Liver (tissue), 9 donors: ENCODE results near the gene KRTAP5-1. TPM values are rescaled to one million over a fixed set of nuclear protein-coding genes. Genes with fewer than 3 reads are reported as not detected.
"Not testable (repeated sequence)": the region's sequence is repeated elsewhere in the genome, so short reads cannot be mapped to it uniquely, and the experiment has no call there.

Experiments
- DNase-seq: peaks from one replicate; pipeline ENCODE4 v3.0.0-alpha.2; 2017; ENCODE audit warnings: low spot score
- H3K27ac ChIP-seq, 2 donors: one replicate each; pipeline ENCODE4 v1.7.0; 2013; ENCODE audit warnings: inconsistent platforms in 2 of 2, low read length in 2 of 2, control low read depth in 1 of 2, low read depth in 1 of 2, mild to moderate bottlenecking in 1 of 2
- H3K27me3 ChIP-seq, 4 donors: one replicate each; pipeline versions ENCODE4 v1.6.1 to v1.7.0; 2013; ENCODE audit warnings: low read length in 3 of 4, inconsistent platforms in 1 of 4, mild to moderate bottlenecking in 1 of 4, moderate library complexity in 1 of 4; ENCODE audit not compliant: control insufficient read depth in 4 of 4, insufficient read depth in 4 of 4
- H3K36me3 ChIP-seq, 4 donors: one replicate each; pipeline versions ENCODE4 v1.6.1 to v1.7.0; 2013; ENCODE audit warnings: low read length in 3 of 4, mild to moderate bottlenecking in 3 of 4, low read depth in 1 of 4, moderate library complexity in 1 of 4; ENCODE audit not compliant: control insufficient read depth in 4 of 4, insufficient read depth in 3 of 4
- H3K4me1 ChIP-seq, 4 donors: one replicate each; pipeline versions ENCODE4 v1.6.1 to v1.7.0; 2013; ENCODE audit warnings: low read length in 3 of 4, mild to moderate bottlenecking in 3 of 4, moderate library complexity in 1 of 4; ENCODE audit not compliant: control insufficient read depth in 4 of 4, insufficient read depth in 4 of 4
- H3K4me3 ChIP-seq, 3 donors: one replicate each; pipeline versions ENCODE4 v1.6.1 to v1.7.0; 2013; ENCODE audit warnings: low read length in 3 of 3, control low read depth in 1 of 3, low read depth in 1 of 3, mild to moderate bottlenecking in 1 of 3
- H3K9ac ChIP-seq, 2 donors: one replicate each; pipeline ENCODE4 v1.7.0; 2013; ENCODE audit warnings: low read length in 2 of 2, mild to moderate bottlenecking in 2 of 2, moderate library complexity in 2 of 2, control low read depth in 1 of 2, low read depth in 1 of 2
- H3K9me3 ChIP-seq, 4 donors: one replicate each; pipeline versions ENCODE4 v1.6.1 to v1.7.0; 2013; ENCODE audit warnings: low read length in 3 of 4; ENCODE audit not compliant: control insufficient read depth in 4 of 4
- EGR1 ChIP-seq, 2 donors: IDR thresholded peaks; 2 replicates each; pipeline ENCODE4 v1.6.1; 2016 to 2018; ENCODE audit warnings: antibody characterized with exemption in 2 of 2, low read depth in 2 of 2
- FOXA1 ChIP-seq: IDR thresholded peaks from 2 replicates; pipeline ENCODE4 v1.6.1; 2016; ENCODE audit warnings: antibody characterized with exemption
- FOXA2 ChIP-seq: IDR thresholded peaks from 2 replicates; pipeline ENCODE4 v1.6.1; 2016; ENCODE audit warnings: antibody characterized with exemption
- GABPA ChIP-seq, 2 donors: IDR thresholded peaks in 1 of 2; conservative IDR thresholded peaks in 1 of 2; 2 replicates each; pipeline ENCODE4 v1.6.1; 2016; ENCODE audit warnings: antibody characterized with exemption in 2 of 2, mild to moderate bottlenecking in 1 of 2, moderate library complexity in 1 of 2
- HNF4A ChIP-seq, 2 donors: conservative IDR thresholded peaks; 2 replicates each; pipeline ENCODE4 v1.6.1; 2016; ENCODE audit warnings: antibody characterized with exemption in 2 of 2, mild to moderate bottlenecking in 2 of 2
- HNF4G ChIP-seq: IDR thresholded peaks from 2 replicates; pipeline ENCODE4 v1.6.1; 2016; ENCODE audit warnings: antibody characterized with exemption
- RAD21 ChIP-seq, 2 donors: IDR thresholded peaks; 2 replicates each; pipeline ENCODE4 v1.6.1; 2016; ENCODE audit warnings: antibody characterized with exemption in 2 of 2, mild to moderate bottlenecking in 2 of 2
- YY1 ChIP-seq: IDR thresholded peaks from 2 replicates; pipeline ENCODE4 v1.6.1; 2016; ENCODE audit warnings: antibody characterized with exemption, mild to moderate bottlenecking
- WGBS: extraction: QIAGEN DNeasy Blood & Tissue Kit; methylation state at CpG from one replicate; pipeline ENCODE4 v1.1.7; 2013; 5-methylcytosine and 5-hydroxymethylcytosine counted together
- polyA plus RNA-seq, 2 donors: library from polyadenylated mRNA; stranded (reverse) in 1 of 2; unstranded in 1 of 2; fragments of 200-250 nt in 1 of 2; fragments of >200 nt in 1 of 2; fragmentation: Nextera tagmentation in 1 of 2; extraction: Ambion mirVana in 1 of 2; gene quantifications; one replicate each; pipeline versions ENCODE4 v1.2.1 to v1.2.3, GENCODE V29; 2013 to 2015
- total RNA-seq, 2 donors: library from RNA; depleted of rRNA; stranded (reverse); fragments of >200 nt; gene quantifications; one replicate each; pipeline ENCODE4 v1.2.3, GENCODE V29; 2014
- TF ChIP-seq, protein P1 (sequence below): IDR thresholded peaks from 2 replicates; pipeline ENCODE4 v1.6.1; 2016; ENCODE audit warnings: antibody characterized with exemption
- TF ChIP-seq, protein P2 (sequence below): fragments of 150-350 bp; IDR thresholded peaks from 2 replicates; pipeline ENCODE4 v1.5.1; 2017; ENCODE audit warnings: improper control_type of control experiment, low read depth, low read length; ENCODE audit not compliant: missing input control
- TF ChIP-seq, protein P3 (sequence below): IDR thresholded peaks from 2 replicates; pipeline ENCODE4 v1.6.1; 2016; ENCODE audit warnings: antibody characterized with exemption
- donor health status: healthy.
- donor health status: healthy.
- donor health status: healthy.
- donor health status: healthy.
- donor health status: healthy.

Gene KRTAP5-1
- total and polyA plus RNA-seq, 4 donors = not detected

DNA sequence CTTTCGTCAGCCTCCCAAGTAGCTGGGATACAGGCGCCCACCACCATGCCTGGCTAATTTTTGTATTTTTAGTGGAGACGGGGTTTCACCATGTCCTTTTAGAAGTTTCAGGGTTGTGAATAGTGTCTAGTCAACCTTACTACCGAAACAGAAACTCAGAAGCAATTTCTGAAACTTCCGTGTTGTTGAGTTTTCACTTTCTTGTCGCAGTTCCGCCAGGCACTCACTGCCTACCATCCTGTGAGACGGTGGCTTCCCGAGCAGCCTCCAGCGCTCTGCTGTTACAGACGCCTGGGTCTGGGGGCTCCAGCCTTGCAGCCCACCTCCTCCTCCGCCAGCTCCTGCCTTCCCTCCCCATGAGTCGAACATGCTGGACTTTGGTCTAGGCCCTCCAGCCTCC lies 20.8 kb upstream of the KRTAP5-1 start:
- not testable (repeated sequence) for H3K27me3 ChIP-seq, H3K9ac ChIP-seq, H3K36me3 ChIP-seq, H3K4me3 ChIP-seq, H3K9me3 ChIP-seq, DNase-seq, H3K27ac ChIP-seq, H3K4me1 ChIP-seq
- WGBS = 86% methylated on average over 13 of the region's 13 CpGs

DNA sequence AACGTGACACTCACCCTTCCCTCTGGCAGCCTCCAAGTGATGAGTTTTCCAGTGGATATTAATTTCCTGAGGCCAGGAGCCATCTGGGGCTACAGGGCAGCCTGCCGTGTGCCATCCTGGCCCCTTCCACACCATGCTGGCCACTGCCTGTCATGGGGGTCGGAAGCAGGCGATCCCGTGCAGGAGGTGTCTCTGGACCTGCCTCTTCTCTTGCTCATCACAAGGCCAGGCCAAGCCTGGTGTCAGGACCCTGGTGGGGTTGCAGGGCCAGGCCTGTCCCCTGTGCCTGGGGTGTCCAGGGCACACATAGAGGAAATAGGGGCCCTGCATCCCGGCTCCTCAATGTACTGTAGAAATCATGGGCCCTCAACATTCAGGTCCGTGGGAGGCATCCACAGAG lies 19.6 kb upstream of the KRTAP5-1 start:
- Histone ChIP-seq H3K36me3 (no peaks in the 10 kb centered on the region), H3K4me1 (no peaks in the 10 kb centered on the region), H3K9me3 (no peaks in the 10 kb centered on the region), H3K4me3 (no peak overlapping the region), H3K27ac (no peak overlapping the region), H3K9ac (no peak overlapping the region), H3K27me3 (peaks cover 0 to 4% (median 0%) of the 10 kb centered on the region in 4 donors)
- WGBS = 92% methylated on average over 7 of the region's 7 CpGs
- no peak for DNase-seq
- TF ChIP-seq FOXA2 = no peak
- TF ChIP-seq EGR1 (IDR thresholded peaks at IDR 0.05; ENCODE audit: low read depth in 2 of 2) = no peak
- TF ChIP-seq, protein P1, sequence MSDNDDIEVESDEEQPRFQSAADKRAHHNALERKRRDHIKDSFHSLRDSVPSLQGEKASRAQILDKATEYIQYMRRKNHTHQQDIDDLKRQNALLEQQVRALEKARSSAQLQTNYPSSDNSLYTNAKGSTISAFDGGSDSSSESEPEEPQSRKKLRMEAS = no peak
- no peak for TF ChIP-seq FOXA1
- TF ChIP-seq GABPA (IDR thresholded peaks at IDR 0.05 in 1 of 2, conservative IDR thresholded peaks at IDR 0.05 in 1 of 2) = no peak
- TF ChIP-seq HNF4G = no peak
- no peak for TF ChIP-seq YY1
- TF ChIP-seq, protein P2, sequence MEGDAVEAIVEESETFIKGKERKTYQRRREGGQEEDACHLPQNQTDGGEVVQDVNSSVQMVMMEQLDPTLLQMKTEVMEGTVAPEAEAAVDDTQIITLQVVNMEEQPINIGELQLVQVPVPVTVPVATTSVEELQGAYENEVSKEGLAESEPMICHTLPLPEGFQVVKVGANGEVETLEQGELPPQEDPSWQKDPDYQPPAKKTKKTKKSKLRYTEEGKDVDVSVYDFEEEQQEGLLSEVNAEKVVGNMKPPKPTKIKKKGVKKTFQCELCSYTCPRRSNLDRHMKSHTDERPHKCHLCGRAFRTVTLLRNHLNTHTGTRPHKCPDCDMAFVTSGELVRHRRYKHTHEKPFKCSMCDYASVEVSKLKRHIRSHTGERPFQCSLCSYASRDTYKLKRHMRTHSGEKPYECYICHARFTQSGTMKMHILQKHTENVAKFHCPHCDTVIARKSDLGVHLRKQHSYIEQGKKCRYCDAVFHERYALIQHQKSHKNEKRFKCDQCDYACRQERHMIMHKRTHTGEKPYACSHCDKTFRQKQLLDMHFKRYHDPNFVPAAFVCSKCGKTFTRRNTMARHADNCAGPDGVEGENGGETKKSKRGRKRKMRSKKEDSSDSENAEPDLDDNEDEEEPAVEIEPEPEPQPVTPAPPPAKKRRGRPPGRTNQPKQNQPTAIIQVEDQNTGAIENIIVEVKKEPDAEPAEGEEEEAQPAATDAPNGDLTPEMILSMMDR = no peak

DNA sequence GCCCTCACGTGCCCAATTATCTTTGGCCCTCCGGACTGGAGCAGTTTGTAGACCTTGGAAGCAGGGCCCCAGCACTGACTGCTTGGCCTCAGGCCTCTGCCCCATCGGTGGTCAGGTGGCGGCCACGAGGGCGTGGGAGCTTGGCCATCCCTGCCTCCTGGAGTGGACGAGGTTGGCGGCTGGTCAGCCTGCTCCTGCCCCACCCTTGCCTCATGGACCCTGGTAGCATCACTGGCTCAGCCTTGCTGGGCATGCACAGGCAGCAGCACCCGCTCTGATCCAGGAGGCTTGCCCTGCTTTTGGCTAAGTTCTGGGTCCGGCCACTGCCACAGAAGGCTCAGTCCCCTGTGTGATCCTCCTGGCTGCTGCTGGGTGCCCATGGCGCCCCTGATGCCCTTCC lies 19.1 kb upstream of the KRTAP5-1 start:
- peaks cover 0 to 4% (median 0%) of the 10 kb centered on the region in 4 donors for H3K27me3 ChIP-seq
- DNase-seq = no peak
- no peaks in the 10 kb centered on the region for H3K4me1 ChIP-seq

More for the DNA sequence above, 19.1 kb upstream of the KRTAP5-1 start:
- 93% methylated on average over 11 of the region's 11 CpGs for WGBS
- Histone ChIP-seq H3K4me3 (no peak overlapping the region), H3K9me3 (no peaks in the 10 kb centered on the region), H3K36me3 (no peaks in the 10 kb centered on the region), H3K27ac (no peak overlapping the region), H3K9ac (no peak overlapping the region)
- TF ChIP-seq HNF4A (conservative IDR thresholded peaks at IDR 0.05) (no peak), RAD21 (IDR thresholded peaks at IDR 0.05) (no peak), YY1 (no peak)
- TF ChIP-seq, protein P3, sequence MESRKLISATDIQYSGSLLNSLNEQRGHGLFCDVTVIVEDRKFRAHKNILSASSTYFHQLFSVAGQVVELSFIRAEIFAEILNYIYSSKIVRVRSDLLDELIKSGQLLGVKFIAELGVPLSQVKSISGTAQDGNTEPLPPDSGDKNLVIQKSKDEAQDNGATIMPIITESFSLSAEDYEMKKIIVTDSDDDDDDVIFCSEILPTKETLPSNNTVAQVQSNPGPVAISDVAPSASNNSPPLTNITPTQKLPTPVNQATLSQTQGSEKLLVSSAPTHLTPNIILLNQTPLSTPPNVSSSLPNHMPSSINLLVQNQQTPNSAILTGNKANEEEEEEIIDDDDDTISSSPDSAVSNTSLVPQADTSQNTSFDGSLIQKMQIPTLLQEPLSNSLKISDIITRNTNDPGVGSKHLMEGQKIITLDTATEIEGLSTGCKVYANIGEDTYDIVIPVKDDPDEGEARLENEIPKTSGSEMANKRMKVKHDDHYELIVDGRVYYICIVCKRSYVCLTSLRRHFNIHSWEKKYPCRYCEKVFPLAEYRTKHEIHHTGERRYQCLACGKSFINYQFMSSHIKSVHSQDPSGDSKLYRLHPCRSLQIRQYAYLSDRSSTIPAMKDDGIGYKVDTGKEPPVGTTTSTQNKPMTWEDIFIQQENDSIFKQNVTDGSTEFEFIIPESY = no peak
